GM12878 (cell line): ENCODE data around the gene GRIN2A.

ENCODE experiments used
- CBX5 ChIP-seq: sonication (generic); IDR thresholded peaks from 2 replicates; pipeline ENCODE4 v1.6.1; 2016; ENCODE audit warnings: low read depth, moderate library complexity, mild to moderate bottlenecking, inconsistent platforms
- POLR2AphosphoS5 ChIP-seq: IDR thresholded peaks from 2 replicates; pipeline ENCODE4 v1.6.1; 2011; ENCODE audit warnings: mild to moderate bottlenecking, low read length, inconsistent platforms
- TF ChIP-seq, protein P1 (sequence below): fragments of 450-650 bp; IDR thresholded peaks from 2 replicates; pipeline ENCODE4 v1.6.1; 2017; ENCODE audit warnings: mild to moderate bottlenecking, moderate library complexity
- TF ChIP-seq, protein P2 (sequence below): fragments of 450-650 bp; formaldehyde crosslinking; IDR thresholded peaks from 2 replicates; pipeline ENCODE4 v1.4.0; 2022; ENCODE audit warnings: mild to moderate bottlenecking, moderate library complexity
- TF ChIP-seq, protein P3 (sequence below): IDR thresholded peaks from 2 replicates; pipeline ENCODE4 v1.6.1; 2012; ENCODE audit warnings: low read depth, low read length, improper control_type of control experiment
- TF ChIP-seq, protein P4 (sequence below), 3 experiments: IDR thresholded peaks in 2 of 3; conservative IDR thresholded peaks in 1 of 3; 2 replicates each; pipeline ENCODE4 v1.5.1; 2011; ENCODE audit warnings: low read depth in 3 of 3, low read length in 3 of 3, mild to moderate bottlenecking in 3 of 3, control low read depth in 2 of 3, moderate library complexity in 2 of 3, inconsistent platforms in 1 of 3, mixed read lengths in 1 of 3; ENCODE audit not compliant: control insufficient read depth in 2 of 3, insufficient read depth in 1 of 3; ENCODE audit errors: extremely low read depth in 1 of 3

DNA sequence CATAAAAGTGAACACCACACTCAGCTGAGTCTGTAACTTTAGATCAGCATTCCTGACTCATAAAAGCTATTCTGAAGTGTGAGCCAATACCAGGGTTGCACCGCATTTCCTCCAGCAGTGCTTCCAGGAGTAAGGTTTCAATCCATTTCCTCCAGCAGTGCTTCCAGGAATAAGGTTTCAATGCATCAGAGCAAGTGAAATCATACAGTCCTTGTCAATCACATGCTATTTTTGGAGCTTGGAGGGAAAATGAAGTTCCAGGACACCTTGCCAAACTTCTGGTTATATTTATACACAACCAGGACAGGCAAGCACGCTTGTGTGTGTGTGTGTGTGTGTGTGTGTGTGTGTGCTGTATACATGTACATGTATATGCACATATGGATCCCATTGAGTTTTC lies 327.6 kb downstream of the GRIN2A start:
- TF ChIP-seq, protein P1, sequence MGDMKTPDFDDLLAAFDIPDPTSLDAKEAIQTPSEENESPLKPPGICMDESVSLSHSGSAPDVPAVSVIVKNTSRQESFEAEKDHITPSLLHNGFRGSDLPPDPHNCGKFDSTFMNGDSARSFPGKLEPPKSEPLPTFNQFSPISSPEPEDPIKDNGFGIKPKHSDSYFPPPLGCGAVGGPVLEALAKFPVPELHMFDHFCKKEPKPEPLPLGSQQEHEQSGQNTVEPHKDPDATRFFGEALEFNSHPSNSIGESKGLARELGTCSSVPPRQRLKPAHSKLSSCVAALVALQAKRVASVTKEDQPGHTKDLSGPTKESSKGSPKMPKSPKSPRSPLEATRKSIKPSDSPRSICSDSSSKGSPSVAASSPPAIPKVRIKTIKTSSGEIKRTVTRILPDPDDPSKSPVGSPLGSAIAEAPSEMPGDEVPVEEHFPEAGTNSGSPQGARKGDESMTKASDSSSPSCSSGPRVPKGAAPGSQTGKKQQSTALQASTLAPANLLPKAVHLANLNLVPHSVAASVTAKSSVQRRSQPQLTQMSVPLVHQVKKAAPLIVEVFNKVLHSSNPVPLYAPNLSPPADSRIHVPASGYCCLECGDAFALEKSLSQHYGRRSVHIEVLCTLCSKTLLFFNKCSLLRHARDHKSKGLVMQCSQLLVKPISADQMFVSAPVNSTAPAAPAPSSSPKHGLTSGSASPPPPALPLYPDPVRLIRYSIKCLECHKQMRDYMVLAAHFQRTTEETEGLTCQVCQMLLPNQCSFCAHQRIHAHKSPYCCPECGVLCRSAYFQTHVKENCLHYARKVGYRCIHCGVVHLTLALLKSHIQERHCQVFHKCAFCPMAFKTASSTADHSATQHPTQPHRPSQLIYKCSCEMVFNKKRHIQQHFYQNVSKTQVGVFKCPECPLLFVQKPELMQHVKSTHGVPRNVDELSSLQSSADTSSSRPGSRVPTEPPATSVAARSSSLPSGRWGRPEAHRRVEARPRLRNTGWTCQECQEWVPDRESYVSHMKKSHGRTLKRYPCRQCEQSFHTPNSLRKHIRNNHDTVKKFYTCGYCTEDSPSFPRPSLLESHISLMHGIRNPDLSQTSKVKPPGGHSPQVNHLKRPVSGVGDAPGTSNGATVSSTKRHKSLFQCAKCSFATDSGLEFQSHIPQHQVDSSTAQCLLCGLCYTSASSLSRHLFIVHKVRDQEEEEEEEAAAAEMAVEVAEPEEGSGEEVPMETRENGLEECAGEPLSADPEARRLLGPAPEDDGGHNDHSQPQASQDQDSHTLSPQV, result no peak
- TF ChIP-seq POLR2AphosphoS5, result no peak
- TF ChIP-seq, protein P2, sequence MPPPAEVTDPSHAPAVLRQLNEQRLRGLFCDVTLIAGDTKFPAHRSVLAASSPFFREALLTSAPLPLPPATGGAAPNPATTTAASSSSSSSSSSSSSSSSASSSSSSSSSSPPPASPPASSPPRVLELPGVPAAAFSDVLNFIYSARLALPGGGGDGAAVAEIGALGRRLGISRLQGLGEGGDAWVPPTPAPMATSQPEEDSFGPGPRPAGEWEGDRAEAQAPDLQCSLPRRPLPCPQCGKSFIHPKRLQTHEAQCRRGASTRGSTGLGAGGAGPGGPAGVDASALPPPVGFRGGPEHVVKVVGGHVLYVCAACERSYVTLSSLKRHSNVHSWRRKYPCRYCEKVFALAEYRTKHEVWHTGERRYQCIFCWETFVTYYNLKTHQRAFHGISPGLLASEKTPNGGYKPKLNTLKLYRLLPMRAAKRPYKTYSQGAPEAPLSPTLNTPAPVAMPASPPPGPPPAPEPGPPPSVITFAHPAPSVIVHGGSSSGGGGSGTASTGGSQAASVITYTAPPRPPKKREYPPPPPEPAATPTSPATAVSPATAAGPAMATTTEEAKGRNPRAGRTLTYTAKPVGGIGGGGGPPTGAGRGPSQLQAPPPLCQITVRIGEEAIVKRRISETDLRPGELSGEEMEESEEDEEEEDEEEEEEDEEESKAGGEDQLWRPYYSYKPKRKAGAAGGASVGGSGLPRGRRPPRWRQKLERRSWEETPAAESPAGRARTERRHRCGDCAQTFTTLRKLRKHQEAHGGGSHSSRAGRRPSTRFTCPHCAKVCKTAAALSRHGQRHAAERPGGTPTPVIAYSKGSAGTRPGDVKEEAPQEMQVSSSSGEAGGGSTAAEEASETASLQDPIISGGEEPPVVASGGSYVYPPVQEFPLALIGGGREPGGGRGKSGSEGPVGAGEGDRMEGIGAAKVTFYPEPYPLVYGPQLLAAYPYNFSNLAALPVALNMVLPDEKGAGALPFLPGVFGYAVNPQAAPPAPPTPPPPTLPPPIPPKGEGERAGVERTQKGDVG (CRISPR knock-in tag), result no peak
- TF ChIP-seq CBX5, result no peak
- TF ChIP-seq, protein P3, sequence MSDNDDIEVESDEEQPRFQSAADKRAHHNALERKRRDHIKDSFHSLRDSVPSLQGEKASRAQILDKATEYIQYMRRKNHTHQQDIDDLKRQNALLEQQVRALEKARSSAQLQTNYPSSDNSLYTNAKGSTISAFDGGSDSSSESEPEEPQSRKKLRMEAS, result no peak
- TF ChIP-seq, protein P4, sequence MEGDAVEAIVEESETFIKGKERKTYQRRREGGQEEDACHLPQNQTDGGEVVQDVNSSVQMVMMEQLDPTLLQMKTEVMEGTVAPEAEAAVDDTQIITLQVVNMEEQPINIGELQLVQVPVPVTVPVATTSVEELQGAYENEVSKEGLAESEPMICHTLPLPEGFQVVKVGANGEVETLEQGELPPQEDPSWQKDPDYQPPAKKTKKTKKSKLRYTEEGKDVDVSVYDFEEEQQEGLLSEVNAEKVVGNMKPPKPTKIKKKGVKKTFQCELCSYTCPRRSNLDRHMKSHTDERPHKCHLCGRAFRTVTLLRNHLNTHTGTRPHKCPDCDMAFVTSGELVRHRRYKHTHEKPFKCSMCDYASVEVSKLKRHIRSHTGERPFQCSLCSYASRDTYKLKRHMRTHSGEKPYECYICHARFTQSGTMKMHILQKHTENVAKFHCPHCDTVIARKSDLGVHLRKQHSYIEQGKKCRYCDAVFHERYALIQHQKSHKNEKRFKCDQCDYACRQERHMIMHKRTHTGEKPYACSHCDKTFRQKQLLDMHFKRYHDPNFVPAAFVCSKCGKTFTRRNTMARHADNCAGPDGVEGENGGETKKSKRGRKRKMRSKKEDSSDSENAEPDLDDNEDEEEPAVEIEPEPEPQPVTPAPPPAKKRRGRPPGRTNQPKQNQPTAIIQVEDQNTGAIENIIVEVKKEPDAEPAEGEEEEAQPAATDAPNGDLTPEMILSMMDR (IDR thresholded peaks at IDR 0.05 in 2 of 3, conservative IDR thresholded peaks at IDR 0.05 in 1 of 3; ENCODE audit: control insufficient read depth in 2 of 3, extremely low read depth in 1 of 3, insufficient read depth in 1 of 3, low read depth in 3 of 3, low read length in 3 of 3), result no peak
